Astrocyte of the spinal cord (primary cell): ENCODE results near the gene CXorf65.

Experiments
- DNase-seq: peaks from one replicate; pipeline ENCODE4 v3.0.0; 2011; ENCODE audit warnings: low read depth, low spot score
- H3K4me3 ChIP-seq: 2 replicates; pipeline ENCODE4 v1.5.1; 2011; ENCODE audit warnings: low read depth, mild to moderate bottlenecking, low read length, moderate library complexity
- in situ Hi-C: cut with HindIII; loops from 2 replicates; pipeline ENCODE4 v1.10.0; 2017; ENCODE audit warnings: low sequenced_read_pairs
- TF ChIP-seq, protein P1 (sequence below): IDR thresholded peaks from 2 replicates; pipeline ENCODE4 v1.5.1; 2012; ENCODE audit warnings: low read depth, mild to moderate bottlenecking, low read length, inconsistent platforms

Gene CXorf65

DNA sequence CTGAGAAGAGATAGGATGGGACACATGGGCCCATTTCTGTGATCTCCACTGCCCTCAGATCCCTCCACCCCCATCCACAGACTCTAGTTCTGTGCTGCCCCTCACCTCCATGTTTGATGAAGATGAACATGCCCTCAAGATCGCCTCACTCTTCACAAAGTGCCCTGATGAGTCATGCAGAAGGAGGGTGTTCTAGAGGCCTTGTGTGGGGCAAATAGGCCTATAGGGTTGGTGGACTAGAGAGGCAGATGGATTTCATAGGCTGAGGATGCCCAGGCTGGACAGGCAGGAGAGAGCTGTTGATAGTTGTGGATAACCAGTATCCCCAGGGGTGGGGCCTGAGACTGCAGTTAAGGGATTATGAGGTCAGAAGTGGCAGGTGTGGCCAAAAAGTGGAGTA, at the start of gene CXorf65:
CXorf65 (minus strand) TSS at position 314 of the 400 bp plus-strand sequence; CDS start at position 130, 184 bp downstream.
- no peak within 1 kb of the TSS for H3K4me3 ChIP-seq
- DNase-seq = no peak
- in situ Hi-C loops = no loop called here
- TF ChIP-seq, protein P1, sequence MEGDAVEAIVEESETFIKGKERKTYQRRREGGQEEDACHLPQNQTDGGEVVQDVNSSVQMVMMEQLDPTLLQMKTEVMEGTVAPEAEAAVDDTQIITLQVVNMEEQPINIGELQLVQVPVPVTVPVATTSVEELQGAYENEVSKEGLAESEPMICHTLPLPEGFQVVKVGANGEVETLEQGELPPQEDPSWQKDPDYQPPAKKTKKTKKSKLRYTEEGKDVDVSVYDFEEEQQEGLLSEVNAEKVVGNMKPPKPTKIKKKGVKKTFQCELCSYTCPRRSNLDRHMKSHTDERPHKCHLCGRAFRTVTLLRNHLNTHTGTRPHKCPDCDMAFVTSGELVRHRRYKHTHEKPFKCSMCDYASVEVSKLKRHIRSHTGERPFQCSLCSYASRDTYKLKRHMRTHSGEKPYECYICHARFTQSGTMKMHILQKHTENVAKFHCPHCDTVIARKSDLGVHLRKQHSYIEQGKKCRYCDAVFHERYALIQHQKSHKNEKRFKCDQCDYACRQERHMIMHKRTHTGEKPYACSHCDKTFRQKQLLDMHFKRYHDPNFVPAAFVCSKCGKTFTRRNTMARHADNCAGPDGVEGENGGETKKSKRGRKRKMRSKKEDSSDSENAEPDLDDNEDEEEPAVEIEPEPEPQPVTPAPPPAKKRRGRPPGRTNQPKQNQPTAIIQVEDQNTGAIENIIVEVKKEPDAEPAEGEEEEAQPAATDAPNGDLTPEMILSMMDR = no peak

DNA sequence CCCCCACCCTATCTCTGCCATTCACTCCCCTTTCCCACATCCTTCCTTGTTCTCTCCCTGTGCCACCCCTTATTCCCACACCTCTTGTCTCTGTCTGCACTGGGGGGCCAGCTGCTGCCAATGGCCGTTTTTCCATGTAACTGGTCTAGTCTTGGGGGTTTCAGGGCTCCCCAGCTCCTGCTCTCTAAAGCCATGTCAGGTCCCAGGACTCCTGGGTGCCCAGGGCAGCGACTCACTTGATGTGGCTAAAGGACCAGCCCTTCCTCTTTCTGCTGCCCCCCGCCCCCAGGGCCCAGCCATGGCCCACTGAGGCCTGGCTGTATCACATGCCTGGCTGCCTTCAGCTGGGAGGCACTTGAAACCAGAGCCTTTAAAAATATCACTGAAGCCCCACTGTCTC, 48.1 kb upstream of the CXorf65 start:
- in situ Hi-C loops = no loop called here
- H3K4me3 ChIP-seq = no peak overlapping the region
- DNase-seq = no peak
- TF ChIP-seq, protein P1 = no peak

DNA sequence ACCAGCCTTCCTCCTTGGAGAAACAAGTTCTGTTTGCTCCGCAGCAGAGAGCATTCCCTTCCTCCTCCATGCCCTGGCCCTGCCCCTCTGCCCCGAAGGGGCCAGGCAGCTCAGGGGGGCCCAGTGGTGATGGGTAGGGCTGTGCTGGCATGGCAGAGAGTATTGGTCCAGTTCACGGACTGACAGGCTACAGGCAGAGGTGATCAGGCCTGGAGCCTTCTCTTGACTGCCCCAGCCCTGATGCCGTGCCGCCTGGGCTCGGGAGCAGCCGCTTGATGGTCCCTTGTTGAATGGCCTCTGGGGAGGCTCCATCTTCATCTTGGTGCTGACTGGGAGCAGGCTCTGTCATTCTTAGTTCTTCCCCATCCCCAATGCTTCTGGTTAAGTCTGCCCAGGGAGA, 47.7 kb upstream of the CXorf65 start:
- H3K4me3 ChIP-seq = no peak overlapping the region
- in situ Hi-C loops = no loop called here
- TF ChIP-seq, protein P1 = no peak
- no peak for DNase-seq

DNA sequence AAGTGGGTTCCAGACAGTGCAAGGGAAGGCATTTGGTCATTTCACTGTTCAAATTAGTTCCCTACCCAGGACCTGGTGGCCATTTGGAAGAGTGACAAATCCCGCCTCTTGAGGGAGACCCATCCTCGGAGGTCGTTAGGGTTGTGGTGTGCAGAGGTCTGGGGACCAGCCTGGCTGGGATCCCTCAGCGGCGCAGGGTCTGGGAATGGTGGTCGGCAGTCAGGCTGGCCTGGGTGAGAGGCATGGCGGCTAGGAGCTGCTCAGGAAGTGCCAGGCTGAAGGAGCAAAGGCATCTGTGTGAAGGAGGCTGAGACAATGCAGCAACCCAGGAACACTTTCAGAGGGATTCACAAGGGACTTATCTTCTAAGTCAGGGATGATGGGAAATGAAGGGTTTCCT, 44.8 kb upstream of the CXorf65 start:
- no peak for DNase-seq
- TF ChIP-seq, protein P1 = no peak
- in situ Hi-C loops = no loop called here
- H3K4me3 ChIP-seq = no peak overlapping the region

DNA sequence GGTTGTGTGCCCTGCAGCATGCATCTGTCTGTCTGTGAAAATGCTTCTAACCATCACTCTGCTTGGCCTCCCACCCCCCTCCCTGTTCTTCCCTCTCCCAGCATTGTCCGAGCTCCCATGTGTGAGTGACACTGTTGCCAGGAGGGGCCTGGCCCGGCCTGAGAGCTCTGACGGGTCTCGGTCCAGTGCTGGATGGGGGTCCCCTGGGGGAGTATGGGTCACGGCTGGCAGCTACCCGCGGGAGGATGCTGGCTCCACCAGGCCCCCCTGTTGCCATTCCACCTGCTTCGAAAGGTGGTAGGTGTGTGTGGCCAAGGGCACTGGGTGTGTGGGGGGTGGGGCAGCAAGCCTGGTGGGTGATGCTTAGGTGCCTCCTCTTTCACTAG, 41.7 kb upstream of the CXorf65 start:
- no peak for DNase-seq
- in situ Hi-C loops = no loop called here
- TF ChIP-seq, protein P1 = no peak
- H3K4me3 ChIP-seq = no peak overlapping the region

DNA sequence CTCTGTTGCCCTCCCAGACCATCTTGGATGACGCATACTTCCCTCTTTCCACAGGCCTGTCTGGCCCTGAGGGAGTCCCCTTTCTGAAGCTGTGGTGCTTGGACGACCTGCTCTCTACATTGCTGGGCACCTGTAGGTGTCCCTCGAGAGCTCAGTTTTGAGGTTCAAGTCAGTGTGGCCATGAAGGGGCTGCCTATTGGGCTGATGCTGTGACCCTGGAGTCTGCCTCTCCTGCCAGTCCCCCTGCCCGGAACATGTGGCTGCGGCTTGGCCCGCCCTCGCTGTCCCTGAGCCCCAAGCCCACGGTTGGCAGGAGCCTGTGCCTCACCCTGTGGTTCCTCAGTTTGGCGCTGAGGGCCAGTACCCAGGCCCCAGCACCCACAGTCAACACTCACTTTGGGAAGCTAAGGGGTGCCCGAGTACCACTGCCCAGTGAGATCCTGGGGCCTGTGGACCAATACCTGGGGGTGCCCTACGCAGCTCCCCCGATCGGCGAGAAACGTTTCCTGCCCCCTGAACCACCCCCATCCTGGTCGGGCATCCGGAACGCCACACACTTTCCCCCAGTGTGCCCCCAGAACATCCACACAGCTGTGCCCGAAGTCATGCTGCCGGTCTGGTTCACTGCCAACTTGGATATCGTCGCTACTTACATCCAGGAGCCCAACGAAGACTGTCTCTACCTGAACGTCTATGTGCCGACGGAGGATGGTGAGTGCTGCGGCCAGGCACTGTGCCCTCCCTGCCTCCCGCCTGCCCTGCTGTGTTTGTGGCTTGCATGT, 41.1 kb upstream of the CXorf65 start:
- DNase-seq = no peak
- TF ChIP-seq, protein P1 = no peak
- in situ Hi-C loops = no loop called here
- no peak overlapping the region for H3K4me3 ChIP-seq
